Osteocyte (in vitro differentiated cells): ENCODE measurements around the gene SETD9. TPM values are rescaled to one million over a fixed set of nuclear protein-coding genes. Genes with fewer than 3 reads are reported as not detected.

Experiments
- DNase-seq: peaks from one replicate; pipeline ENCODE4 v3.0.0; 2021; ENCODE audit warnings: mixed read lengths; ENCODE audit not compliant: unreplicated experiment; ENCODE audit errors: extremely low spot score
- H3K27ac Mint-ChIP-seq: one replicate; pipeline ENCODE4 v1.8.0; 2021; ENCODE audit warnings: mild to moderate bottlenecking, mixed read lengths; ENCODE audit not compliant: unreplicated experiment
- H3K27me3 Mint-ChIP-seq: one replicate; pipeline ENCODE4 v1.8.0; 2021; ENCODE audit warnings: mixed read lengths; ENCODE audit not compliant: unreplicated experiment
- H3K36me3 Mint-ChIP-seq: one replicate; pipeline ENCODE4 v1.8.0; 2021; ENCODE audit warnings: mixed read lengths; ENCODE audit not compliant: unreplicated experiment
- H3K4me1 Mint-ChIP-seq: one replicate; pipeline ENCODE4 v1.8.0; 2021; ENCODE audit warnings: mixed read lengths; ENCODE audit not compliant: unreplicated experiment
- H3K4me3 Mint-ChIP-seq: one replicate; pipeline ENCODE4 v1.8.0; 2021; ENCODE audit warnings: mild to moderate bottlenecking, moderate library complexity, mixed read lengths; ENCODE audit not compliant: unreplicated experiment
- H3K9me3 Mint-ChIP-seq: one replicate; pipeline ENCODE4 v1.8.0; 2021; ENCODE audit warnings: mixed read lengths; ENCODE audit not compliant: unreplicated experiment
- CTCF ChIP-seq: fragments of 200-600 bp; sonication (generic); IDR thresholded peaks from 2 replicates; pipeline ENCODE4 v1.5.0; 2021; ENCODE audit warnings: antibody characterized with exemption, mild to moderate bottlenecking, moderate library complexity
- total RNA-seq: library from RNA; stranded (reverse); gene quantifications from 2 replicates; pipeline ENCODE4 v1.2.1, GENCODE V29; 2021

The SETD9 gene
- total RNA-seq, 1 donor from 2014 or later, result 11.0 TPM

- Mint-ChIP-seq H3K27me3 (no peaks in the 10 kb centered on the region), H3K36me3 (peaks cover 66% of the 10 kb centered on the region), H3K4me3 (no peak overlapping the region), H3K4me1 (no peaks in the 10 kb centered on the region), H3K9me3 (no peaks in the 10 kb centered on the region), H3K27ac (no peak overlapping the region)
- TF ChIP-seq CTCF, result no peak
- no peak for DNase-seq
Observed at GRCh38 chr5:56876327-56876726, 33.1 kb upstream of the SETD9 start.

- Mint-ChIP-seq H3K9me3 (no peaks in the 10 kb centered on the region), H3K4me3 (no peak overlapping the region), H3K36me3 (peaks cover 60% of the 10 kb centered on the region), H3K27ac (no peak overlapping the region), H3K27me3 (no peaks in the 10 kb centered on the region), H3K4me1 (no peaks in the 10 kb centered on the region)
- no peak for DNase-seq
- TF ChIP-seq CTCF, result no peak
Observed at GRCh38 chr5:56881571-56881970, 27.8 kb upstream of the SETD9 start.

- Mint-ChIP-seq H3K27ac (no peak overlapping the region), H3K36me3 (peaks cover 66% of the 10 kb centered on the region), H3K9me3 (no peaks in the 10 kb centered on the region), H3K27me3 (no peaks in the 10 kb centered on the region), H3K4me1 (no peaks in the 10 kb centered on the region), H3K4me3 (no peak overlapping the region)
- TF ChIP-seq CTCF, result no peak
- no peak for DNase-seq
Observed at GRCh38 chr5:56893251-56893951, 16.0 kb upstream of the SETD9 start.

GRCh38 chr5:56896763-56897162 is 12.6 kb upstream of the SETD9 start:
- H3K36me3 Mint-ChIP-seq, result peaks cover 40% of the 10 kb centered on the region
- no peak for TF ChIP-seq CTCF
- DNase-seq, result no peak
- H3K4me3 Mint-ChIP-seq, result no peak overlapping the region
- no peaks in the 10 kb centered on the region for H3K27me3 Mint-ChIP-seq
- no peaks in the 10 kb centered on the region for H3K9me3 Mint-ChIP-seq
- H3K27ac Mint-ChIP-seq, result no peak overlapping the region
- no peaks in the 10 kb centered on the region for H3K4me1 Mint-ChIP-seq

GRCh38 chr5:56898213-56898612 is 11.2 kb upstream of the SETD9 start:
- Mint-ChIP-seq H3K36me3 (peaks cover 33% of the 10 kb centered on the region), H3K27me3 (no peaks in the 10 kb centered on the region), H3K27ac (no peak overlapping the region), H3K9me3 (no peaks in the 10 kb centered on the region), H3K4me3 (no peak overlapping the region), H3K4me1 (no peaks in the 10 kb centered on the region)
- DNase-seq, result no peak
- TF ChIP-seq CTCF, result no peak
